Fibroblast of skin of scalp (primary cell): ENCODE measurements around the gene SH3RF1.

ENCODE experiments used
- DNase-seq: peaks from one replicate; pipeline ENCODE4 v3.0.0-alpha.2; 2013

Gene SH3RF1

DNA sequence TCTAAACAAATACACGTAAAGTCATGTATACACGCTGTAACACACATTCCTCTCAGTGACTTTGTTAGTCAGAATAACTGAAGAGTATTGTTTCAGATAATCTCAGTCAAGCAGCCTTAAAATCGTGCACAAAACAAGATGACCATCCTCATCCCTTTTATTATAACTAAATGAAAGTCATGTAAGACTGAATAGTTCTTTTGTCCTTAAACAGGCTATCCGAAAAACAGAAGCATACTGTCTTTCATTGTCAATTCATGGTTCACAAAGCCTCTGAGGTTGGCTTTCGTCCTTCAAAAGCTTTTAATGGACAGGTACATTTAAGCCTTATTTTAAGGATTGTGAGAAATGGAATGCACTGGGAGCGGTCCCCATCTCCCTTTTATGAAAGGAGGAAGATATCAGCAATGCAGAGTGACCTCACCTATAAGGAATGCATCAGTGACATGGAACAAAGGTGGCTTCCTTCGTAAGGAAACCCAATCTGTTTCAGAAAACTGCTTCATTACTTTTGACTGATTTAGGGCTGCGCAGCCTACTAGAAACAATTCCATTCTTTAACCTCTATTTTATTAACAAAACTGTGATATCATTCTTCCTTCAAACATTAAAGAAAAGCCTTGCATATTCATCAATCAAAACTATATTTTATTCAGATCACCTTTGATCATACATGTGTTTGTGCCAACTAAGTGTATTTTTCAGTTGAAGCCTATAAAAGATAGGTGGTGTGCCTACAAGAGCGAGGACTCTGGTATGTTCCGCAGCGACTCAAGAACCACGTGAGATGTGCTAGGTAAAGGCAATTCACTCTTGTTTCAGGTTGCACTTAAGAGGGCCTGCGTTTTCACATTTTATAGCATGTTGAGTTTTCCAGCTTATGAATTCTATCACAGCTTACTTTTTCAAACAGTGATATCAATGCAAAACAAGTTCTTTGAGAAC lies 19.2 kb downstream of the SH3RF1 start:
- no peak for DNase-seq

DNA sequence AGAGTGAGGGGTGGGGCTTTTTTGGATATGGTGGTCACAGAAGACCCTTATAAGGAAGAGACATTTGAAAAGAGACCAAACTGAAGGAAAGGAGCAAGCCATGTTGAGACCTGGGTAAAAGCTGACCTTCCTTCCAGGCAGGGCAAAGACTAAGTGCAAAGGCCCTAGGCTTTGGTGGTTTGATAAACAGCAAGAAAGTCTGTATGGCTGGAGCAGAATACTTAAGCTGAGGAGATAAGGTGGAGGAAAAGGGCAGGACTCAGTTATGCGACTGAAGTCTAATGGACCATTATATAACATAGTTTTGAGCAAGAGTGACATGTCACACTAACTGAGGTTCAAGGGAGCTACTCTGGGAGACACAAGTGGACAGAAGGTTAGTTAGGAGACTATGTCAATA lies 20.0 kb downstream of the SH3RF1 start:
- DNase-seq = no peak

DNA sequence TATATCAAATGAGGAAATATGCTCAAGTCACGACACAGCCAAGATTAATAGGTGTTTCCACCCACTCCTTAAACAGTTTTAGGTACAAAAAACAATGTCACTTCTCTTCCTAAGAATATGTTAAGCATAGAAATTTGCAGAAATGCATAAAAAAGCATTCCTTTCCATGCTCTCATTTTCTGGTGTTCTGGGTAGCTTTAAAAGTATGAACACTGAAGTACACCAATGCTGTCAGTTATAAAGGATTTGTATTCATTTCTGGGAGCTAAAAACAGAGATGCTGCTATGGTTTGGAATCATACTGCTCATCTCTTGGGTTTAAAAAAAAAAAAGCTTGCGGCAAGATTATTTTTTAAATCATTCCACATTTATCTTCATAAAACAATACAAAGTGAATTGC lies 20.8 kb downstream of the SH3RF1 start:
- no peak for DNase-seq

DNA sequence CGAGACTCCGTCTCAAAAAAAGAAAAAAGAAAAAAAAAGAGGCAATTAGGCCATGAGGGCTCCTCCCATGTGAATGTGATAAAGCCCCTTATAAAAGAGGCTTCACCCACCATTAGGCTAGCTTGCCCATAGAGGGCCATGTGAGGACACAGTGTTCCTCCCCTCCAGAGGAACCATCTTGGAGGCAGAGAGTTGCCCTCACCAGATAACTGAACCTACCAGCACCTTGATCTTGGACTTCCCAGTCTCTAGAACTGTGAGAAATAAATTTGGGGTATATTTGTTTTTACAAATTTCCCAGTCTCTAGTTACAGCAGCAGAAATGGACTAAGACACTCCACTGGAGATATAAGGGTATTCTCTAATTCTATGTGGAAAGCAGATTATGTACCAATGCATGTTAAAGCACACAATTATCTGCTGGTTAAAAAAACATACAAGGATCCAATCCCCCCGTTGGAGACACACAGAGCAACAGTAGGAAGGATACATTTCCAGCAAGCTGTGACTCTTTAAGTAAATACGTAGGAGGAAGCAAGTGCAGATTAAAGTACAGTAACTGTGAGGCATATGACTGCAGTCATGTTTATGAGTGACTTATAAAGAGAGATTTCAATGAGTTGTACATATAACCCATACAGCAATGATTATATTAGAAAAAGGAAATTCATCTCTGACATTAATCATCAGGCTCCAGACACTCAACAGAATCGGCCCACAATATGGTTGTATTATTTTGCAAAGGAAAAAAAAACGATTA lies 21.4 kb downstream of the SH3RF1 start:
- DNase-seq = peak; percentile 58

DNA sequence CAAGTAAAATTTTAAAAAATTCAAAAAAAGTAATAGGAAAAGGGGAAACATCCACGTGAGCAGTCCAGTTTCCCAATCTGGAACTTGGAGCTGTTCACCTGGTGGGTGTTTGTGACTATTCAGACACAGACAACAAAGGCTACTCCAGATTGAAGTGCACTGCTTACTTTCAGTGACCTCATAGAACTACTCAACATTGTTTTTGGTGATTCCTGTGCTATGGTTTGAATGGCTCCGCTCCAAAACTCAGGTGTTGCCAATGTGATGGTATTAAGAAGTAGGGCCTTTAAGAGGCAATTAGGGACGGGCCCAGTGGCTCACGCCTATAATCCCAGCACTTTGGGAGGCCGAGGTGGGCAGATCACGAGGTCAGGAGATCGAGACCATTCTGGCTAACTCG lies 22.1 kb downstream of the SH3RF1 start:
- no peak for DNase-seq

DNA sequence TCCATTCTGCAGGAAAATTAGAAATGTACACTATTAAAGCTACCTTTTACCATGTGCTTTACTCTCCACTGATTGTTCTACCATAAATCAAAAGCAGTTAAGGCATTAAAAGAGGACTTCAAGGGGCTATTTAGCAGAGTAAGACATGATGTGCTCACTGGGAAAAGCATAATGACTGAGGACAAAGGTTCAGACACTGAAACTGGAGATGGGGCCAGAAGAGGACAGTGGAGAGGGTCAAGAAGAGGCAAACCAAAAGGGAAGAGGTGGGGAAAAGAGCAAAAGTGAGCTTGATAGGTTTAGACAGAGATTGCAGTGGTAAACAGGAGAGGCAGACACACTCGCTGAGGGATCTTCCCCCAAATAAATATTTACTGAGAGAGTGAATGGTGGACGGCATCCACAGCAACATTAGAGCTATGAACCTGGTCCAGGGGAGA lies 23.8 kb downstream of the SH3RF1 start:
- DNase-seq = no peak

DNA sequence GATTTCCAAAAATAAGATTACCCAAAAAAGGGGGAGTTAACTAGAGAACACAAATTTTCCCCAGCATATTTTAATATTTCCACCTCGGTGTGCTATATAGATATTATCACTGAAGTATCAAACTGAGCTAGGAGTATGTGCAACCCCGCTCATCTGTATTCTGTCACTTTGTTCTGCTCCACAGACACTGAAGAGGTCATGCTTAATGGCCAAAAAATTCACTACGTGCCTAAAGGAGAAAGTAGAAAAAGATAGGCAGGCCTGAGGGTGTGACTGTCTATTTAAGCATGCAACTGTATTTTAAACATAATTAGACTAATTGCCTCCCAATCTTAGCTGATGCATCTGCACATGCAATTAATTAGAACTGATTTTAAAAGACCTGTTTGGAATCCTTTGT lies 24.5 kb downstream of the SH3RF1 start:
- no peak for DNase-seq

DNA sequence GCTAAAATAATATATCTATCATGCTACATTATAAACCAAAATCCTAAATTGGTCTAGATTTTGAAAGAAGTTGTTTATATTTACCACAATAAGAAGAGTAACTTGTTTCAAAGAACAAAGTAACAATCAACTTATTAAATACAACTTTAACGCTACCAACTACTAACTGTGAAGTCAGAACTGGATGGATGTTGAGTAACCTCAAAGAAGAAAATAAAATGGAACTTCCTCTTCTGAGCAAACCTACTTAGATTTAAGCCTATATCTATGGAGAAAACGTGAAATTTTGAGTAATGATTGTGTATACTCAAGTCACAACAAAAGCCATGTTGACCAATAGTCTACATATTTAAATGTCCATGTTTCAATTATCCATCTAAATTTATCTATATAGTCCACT lies 25.7 kb downstream of the SH3RF1 start:
- no peak for DNase-seq

DNA sequence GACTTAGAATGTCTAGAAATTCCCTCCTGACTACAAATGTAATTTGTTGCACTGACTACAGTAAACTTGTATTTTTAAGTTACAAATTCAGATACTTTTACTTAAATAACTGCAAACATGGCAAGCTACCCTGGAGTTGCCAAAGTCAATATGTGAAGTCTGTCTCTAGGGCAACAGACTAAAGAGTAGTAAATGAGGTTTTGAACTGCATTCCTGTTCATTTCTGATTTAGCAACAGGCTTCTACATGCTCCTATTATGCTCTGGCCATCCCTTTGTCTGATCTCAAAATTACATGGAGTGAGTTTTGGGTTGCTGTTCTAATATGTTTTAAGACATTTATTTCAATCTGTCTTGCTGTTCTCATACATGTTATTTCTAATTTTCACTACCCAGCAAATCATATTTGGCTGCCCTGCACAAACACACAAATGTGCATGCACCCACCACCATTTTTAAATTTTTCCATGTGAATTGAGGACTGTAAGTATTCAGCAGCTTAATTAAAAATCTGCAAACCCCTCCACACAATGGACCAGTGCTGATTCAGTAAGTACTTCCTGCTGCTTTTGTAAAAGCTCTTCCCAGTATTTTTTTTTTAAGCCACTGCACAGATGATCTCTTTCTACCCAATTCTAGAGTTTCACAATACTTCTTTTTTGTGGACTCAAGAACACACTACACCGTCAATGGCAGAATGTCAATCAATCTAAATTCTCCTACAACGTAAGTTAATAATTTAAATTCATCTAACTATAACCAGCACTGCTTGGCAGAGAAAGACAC lies 26.7 kb downstream of the SH3RF1 start:
- DNase-seq = peak; percentile 86

DNA sequence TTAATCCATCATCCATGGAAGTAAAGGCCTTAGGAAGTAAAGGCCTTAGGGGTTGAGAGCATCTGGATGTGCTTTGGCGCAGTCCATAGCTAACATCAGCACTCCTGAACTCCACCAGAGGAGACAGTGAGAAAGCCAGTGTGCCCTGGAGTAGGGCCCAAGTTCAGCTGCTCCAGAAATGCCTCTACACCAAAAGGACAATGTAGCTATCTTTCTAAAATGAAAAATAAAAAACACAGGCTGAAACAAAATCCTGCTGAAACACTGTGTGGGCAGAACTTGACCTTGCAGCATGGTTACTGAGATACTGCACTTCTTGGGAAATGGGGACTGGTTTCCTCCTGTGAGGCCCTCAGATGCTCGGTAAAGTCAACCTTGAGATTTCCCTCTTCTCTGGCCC lies 29.3 kb downstream of the SH3RF1 start:
- DNase-seq = no peak

DNA sequence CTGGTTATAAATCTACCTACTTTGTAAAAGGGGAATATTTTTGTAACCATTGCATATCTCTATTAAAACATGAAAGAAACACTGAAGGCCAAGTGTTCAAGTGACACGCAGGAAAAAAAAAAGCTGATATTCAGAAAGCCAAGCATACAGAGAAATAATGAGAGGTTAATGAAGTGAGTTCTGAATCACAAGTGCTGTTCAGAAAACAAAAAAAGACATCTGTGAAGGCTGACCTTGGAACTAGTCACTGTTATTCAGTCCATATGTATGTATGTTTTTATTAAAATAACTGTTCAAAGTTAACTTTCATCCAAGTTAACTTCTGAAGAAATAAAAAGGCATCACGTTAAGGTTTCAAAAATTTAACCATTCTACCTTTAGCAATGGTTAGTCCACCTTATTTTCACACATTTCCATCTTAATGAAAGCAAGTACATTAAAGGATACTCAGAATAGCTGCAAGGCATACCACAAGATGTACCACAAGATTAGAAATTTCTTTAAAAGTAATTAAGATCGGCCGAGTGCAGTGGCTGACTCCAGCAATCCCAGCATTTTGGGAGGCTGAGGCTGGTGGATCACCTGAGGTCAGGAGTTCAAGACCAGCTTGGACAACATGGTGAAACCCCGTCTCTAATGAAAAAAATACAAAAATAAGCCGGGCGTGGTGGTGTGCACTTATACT lies 31.4 kb downstream of the SH3RF1 start:
- no peak for DNase-seq

DNA sequence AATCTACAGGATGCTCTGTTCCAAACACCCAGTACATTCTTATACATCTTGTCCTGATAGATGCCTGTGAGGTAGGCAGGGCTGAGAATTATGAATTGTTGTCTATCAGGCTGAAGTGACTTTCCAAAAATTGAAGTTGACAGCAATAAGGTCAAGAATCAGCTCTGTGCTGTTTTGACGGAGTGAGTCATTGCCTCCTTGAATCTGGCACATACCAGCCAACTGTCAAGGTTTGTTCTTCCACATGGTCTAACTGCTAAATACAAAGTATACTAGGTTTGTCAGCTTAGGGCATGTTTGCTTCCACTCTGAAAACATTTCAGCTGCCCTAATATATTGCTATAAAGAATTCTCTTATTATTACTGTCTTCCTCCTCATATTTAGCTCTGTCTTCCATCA lies 32.3 kb downstream of the SH3RF1 start:
- peak; percentile 46 for DNase-seq

DNA sequence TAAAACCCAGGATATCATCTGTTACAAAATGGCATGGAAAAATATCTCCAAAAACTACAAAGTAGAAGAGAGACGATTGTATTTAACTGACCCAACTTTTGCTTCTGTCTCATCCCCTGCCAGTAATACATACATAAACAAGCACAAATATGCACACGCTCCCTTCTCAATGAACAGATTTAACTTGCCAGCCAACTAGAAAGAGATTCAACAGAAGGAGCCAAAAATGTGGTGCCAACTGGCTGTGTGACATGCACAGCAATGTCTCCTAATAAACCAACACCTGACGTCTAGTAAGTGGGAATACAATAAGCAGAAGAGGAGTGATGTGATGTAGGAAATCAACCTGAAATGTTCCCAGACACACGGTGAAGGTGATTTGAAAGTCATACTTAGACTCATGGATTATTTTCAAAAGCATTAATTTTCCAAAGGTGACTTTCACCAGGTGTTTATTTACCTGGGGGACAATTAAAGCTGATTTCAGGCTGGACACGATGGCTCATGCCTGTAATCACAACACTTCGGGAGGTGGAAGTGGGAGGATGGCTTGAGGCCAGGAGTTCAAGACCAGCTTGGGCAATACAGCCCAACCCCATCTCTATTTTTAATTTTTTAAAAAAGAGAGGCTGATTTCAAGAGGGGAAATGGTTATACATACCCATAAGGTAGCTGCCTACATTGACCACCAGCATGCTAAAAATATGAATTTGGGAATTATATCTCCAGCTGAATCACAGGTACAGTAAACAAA lies 33.7 kb downstream of the SH3RF1 start:
- DNase-seq = no peak

DNA sequence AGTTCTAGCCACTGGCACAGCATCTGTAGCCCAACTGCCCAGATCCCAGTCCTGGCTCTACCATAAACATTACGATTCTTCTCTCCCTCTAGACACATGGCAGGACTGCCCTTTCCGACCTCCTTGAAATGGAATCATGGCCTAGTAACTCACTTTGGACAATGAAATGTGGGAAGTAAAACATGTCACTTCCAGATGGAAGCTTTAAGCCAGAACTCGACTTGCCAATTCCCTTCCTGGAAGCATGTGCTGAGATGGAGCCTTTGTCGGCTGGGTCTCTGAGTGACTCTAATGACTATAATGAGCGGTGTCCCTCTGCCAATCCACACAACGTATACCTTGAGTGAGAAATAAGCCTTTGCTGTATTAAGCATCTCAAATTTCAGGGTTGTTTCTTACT lies 34.7 kb downstream of the SH3RF1 start:
- DNase-seq = no peak

DNA sequence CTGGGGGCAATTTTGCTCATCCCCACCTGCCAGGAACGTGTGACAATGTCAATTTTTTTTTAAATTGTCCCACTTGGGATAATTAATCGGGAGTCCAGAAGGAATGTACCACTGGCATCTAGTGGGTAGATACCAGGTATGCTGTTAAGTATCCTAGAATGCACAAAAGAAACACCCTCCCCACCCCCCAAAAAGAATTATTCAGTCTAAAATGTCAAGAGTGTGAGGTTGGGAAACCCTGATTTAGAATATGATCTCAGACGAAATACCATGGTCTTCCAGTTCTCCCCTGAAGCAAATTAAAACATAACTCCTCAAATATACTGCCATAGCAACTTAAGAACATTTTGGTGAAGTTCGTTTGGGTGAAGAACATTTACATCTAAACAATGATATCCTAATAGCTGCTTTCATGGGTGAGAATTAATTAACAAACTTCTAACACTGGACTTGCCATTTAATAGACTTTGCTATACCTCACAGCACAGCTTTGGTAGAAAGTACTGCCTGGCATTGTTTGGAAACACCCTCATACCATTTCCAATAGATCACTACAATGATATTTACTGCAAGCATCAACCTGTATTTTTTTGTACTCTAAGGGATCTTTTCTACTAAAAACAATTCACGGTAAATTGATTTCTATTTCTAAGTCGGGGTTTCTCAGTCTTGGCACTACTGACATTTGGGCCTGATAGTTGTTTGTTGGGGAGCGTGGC lies 36.5 kb downstream of the SH3RF1 start:
- no peak for DNase-seq

DNA sequence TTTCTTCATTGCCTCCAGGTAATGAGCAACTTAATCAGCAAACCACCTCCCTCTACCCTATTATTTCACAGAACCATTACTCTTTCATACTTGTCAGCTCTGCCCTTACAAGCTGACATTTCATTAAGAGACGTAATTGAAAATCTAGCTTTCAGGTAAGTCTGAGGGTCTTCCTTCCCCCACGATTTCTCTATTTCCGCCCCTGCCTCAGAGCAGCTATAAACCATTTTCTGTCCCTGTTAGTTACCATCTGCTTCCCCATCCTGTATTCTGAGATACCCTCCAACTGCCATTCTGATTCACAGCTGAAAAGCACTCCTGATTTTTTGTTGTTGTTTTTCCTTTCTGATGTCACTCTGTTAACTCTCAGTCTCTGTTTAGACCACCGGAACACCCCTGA lies 37.1 kb downstream of the SH3RF1 start:
- DNase-seq = no peak

DNA sequence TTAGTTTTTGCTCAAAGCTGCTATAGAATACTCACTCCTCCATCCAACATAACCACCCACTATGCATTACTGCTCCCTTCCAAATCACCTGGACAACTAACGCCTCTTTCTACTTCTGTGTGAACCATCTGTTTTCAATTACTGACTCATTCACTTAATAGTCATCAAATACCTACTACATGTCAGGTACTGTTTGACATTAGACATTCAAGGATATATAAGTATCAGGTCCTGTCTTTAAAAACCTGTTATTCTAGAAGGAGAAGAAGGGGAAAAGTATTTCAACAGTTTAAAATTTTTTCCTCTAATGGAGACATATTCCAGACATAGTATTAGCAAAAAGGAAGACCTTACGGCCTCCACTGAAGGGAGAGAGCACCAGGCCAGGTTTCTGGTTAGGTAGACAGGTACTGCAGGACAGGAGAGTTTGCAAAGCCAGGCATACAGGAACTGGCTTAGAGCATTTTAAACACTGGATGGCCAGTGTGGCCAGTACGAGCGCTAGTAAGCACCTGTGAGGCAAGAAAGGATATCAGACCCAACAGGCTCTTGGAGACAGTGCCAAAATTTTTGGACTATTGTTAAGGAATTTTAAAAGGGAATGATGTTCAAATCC lies 39.0 kb downstream of the SH3RF1 start:
- no peak for DNase-seq

DNA sequence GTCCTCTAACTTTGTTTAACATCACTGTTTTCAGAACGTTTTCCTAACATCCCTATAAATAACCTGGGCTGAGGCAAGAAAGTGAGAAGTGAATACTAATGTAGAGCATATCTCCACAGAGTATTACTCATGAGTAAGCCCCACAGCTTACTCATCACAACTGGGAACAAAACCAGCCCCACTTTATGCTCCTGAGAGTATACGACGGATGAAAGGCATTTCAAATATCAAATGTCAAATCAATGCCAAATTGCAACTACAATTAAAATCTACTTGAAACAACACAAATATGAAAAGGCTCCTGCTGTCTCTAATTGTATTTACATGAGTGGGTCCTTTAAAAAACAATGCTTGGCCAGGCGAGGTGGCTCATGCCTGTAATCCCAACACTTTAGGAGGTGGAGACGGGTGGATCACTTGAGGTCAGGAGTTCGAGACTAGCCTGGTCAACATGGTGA lies 41.2 kb downstream of the SH3RF1 start:
- peak; percentile 95 for DNase-seq

DNA sequence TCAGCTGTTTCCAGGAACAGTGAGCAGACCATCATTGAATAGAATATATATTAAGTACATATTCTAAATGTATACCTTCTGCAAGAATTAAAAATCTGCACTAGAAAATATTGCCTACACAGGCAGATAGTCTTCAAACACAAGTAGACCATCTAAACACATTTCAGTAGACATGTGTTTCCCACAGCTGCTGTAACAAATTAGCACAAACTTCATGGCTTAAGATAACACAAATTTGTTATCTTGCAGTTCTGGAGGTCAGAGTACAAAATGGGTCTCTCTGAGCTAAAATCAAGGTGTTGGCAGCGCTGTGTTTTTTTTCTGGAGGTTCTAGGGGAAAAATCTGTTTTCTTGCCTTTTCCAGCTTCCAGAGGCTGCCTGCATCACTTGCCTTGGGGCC lies 42.7 kb downstream of the SH3RF1 start:
- DNase-seq = no peak

DNA sequence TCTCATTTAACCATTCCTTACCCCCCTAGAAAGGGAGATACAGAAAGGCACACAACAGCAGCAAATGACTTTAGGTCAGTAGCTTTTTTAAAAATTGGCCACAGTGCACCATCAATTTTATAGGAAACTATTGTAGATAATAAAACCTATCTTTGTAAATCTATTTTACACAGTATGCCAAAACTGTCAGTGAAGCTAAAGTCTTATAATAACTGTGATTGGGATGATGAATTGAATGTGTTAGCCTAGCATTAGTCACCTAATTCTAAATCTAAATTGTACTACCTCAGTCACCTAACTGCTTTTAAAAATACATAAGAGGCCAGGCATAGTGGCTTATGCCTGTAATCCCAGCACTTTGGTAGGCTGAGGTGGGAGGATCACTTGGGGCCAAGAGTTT lies 44.2 kb downstream of the SH3RF1 start:
- no peak for DNase-seq
